ENCODE results near the gene FAM171A1. TPM values are rescaled to one million over a fixed set of nuclear protein-coding genes. Genes with fewer than 3 reads are reported as not detected.
"Not testable (repeated sequence)": the region's sequence is repeated elsewhere in the genome, so short reads cannot be mapped to it uniquely, and the experiment has no call there.

Gene FAM171A1
- polyA plus RNA-seq, 2 donors: 2.3 to 4.5 TPM

DNA sequence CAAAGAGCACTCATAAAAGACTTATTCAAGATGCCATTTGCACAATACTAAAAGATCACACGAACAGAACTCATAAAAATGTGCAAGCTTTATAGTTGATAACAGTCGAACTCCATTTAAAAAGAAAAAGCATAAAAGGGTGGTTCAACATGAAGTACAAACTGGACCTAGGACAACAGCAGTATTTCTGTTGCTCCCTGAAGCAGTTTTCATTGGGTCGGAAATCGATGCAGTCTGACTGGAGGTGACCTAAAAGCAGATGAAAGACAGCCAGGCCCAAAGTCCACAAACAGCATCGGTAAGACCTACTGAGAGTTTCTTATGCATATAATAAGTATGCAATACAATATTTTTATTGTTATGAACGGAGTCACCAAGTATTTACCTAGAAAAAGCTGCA, 23.9 kb downstream of the FAM171A1 start:
- 74 to 78% methylated on average over 6 of the region's 6 CpGs for WGBS, 2 donors

DNA sequence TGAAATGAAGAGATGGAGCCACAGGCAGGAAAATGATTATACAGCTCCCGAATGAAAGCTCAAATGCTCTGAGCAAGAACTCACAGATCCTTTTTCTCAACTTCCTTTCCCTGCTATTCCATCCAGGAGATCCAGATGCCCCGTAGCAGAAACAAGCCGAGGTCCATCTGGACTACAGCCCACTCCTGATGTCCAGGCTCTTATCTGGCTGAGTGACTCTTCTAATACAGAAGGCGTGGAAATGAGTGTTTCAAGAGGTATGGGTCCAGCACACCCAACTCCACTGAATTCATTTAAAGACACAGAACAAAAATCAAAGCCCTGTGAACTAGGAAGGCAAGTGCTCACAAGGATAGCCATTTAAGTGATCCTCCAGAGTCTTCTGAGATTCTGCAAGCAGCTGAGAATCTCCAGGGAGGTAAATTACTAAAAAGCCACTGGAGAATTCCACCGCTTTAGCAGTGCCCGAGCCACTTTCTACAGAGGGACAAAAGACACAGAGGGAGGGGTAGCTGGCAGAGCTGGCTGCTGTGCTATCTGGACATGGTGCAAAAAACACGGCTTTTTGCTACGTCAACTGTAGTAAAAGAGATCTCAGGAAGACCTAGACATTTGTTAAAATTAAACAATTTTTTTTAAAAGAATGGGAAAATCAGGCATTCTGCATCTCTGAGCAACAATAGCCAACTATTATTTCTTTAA, 24.5 kb downstream of the FAM171A1 start:
- Histone ChIP-seq H3K4me1 (ENCODE audit: control insufficient read depth in 2 of 2, insufficient read depth in 2 of 2, low read length in 1 of 2) (no peaks in the 10 kb centered on the region), H3K4me3 (ENCODE audit: low read depth in 1 of 2, low read length in 2 of 2) (no peak overlapping the region), H3K27me3 (ENCODE audit: control insufficient read depth in 1 of 2, insufficient read depth in 2 of 2, low read length in 2 of 2) (no peaks in the 10 kb centered on the region), H3K9me3 (ENCODE audit: control insufficient read depth in 2 of 2, insufficient read depth in 1 of 2, low read depth in 1 of 2, low read length in 1 of 2) (no peaks in the 10 kb centered on the region), H3K27ac (ENCODE audit: low read depth in 2 of 2, low read length in 1 of 2) (no peak overlapping the region), H3K36me3 (ENCODE audit: control insufficient read depth in 2 of 2, insufficient read depth in 2 of 2, low read length in 1 of 2) (no peaks in the 10 kb centered on the region)
- 54 to 65% methylated on average over 8 of the region's 8 CpGs for WGBS, 2 donors

More for the DNA sequence above, 23.9 kb downstream of the FAM171A1 start:
- Histone ChIP-seq H3K27ac (ENCODE audit: low read depth in 2 of 2, low read length in 1 of 2) (no peak overlapping the region), H3K27me3 (ENCODE audit: control insufficient read depth in 1 of 2, insufficient read depth in 2 of 2, low read length in 2 of 2) (no peaks in the 10 kb centered on the region), H3K4me1 (ENCODE audit: control insufficient read depth in 2 of 2, insufficient read depth in 2 of 2, low read length in 1 of 2) (no peaks in the 10 kb centered on the region), H3K36me3 (ENCODE audit: control insufficient read depth in 2 of 2, insufficient read depth in 2 of 2, low read length in 1 of 2) (no peaks in the 10 kb centered on the region), H3K4me3 (ENCODE audit: low read depth in 1 of 2, low read length in 2 of 2) (no peak overlapping the region), H3K9me3 (ENCODE audit: control insufficient read depth in 2 of 2, insufficient read depth in 1 of 2, low read depth in 1 of 2, low read length in 1 of 2) (no peaks in the 10 kb centered on the region)

DNA sequence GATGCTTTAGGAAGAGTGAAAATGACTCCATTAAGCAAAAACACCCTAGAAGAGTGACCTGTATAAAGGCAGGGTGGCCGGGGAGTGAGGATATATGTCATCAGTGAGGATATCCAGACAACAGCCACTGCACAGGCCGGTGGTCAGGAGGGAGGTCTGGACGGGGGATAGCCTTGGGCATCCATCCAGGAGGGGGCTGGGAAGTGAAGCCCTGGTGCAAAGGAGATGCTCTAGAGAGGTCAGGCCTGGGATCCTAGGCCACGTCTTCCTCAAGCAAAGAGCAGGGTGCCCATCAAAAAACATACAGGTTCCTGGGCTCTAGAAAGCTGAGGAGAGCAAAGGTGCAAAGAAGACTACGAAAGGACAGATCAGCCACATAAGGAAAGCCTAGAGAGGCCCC, 25.6 kb downstream of the FAM171A1 start:
- Histone ChIP-seq H3K4me1 (ENCODE audit: control insufficient read depth in 2 of 2, insufficient read depth in 2 of 2, low read length in 1 of 2) (no peaks in the 10 kb centered on the region), H3K27me3 (ENCODE audit: control insufficient read depth in 1 of 2, insufficient read depth in 2 of 2, low read length in 2 of 2) (no peaks in the 10 kb centered on the region), H3K9me3 (ENCODE audit: control insufficient read depth in 2 of 2, insufficient read depth in 1 of 2, low read depth in 1 of 2, low read length in 1 of 2) (no peaks in the 10 kb centered on the region), H3K27ac (ENCODE audit: low read depth in 2 of 2, low read length in 1 of 2) (no peak overlapping the region), H3K4me3 (ENCODE audit: low read depth in 1 of 2, low read length in 2 of 2) (no peak overlapping the region), H3K36me3 (ENCODE audit: control insufficient read depth in 2 of 2, insufficient read depth in 2 of 2, low read length in 1 of 2) (no peaks in the 10 kb centered on the region)
- WGBS, 2 donors: 69 to 90% methylated on average over 4 to 5 of the region's 5 CpGs

DNA sequence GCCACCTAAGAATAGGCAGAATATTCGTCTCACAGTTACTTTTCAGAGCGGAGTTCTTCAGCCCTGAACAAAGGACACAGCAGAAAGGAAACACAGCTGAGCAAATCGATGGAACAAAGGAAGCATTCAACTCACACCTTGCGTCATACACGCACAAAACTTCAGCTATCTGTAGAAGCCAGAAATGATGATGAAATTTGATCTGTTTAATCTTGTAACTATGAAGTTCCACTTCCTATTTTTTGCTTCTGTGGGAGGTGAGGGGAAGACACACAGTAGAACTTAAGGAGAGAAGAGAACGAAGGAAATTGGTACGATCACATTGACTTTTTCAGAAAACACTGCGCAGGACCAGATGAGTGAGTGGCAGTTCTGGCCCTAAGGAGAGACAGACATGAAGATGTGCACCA, 26.2 kb downstream of the FAM171A1 start:
- no peaks in the 10 kb centered on the region for H3K27me3 ChIP-seq (ENCODE audit: control insufficient read depth in 1 of 2, insufficient read depth in 2 of 2, low read length in 2 of 2)
- no peaks in the 10 kb centered on the region for H3K4me1 ChIP-seq (ENCODE audit: control insufficient read depth in 2 of 2, insufficient read depth in 2 of 2, low read length in 1 of 2)
- H3K9me3 ChIP-seq (ENCODE audit: control insufficient read depth in 2 of 2, insufficient read depth in 1 of 2, low read depth in 1 of 2, low read length in 1 of 2): no peaks in the 10 kb centered on the region
- WGBS, 2 donors: 47 to 49% methylated on average over 8 of the region's 8 CpGs
- H3K36me3 ChIP-seq (ENCODE audit: control insufficient read depth in 2 of 2, insufficient read depth in 2 of 2, low read length in 1 of 2): no peaks in the 10 kb centered on the region
- H3K4me3 ChIP-seq (ENCODE audit: low read depth in 1 of 2, low read length in 2 of 2): no peak overlapping the region
- H3K27ac ChIP-seq (ENCODE audit: low read depth in 2 of 2, low read length in 1 of 2): no peak overlapping the region

DNA sequence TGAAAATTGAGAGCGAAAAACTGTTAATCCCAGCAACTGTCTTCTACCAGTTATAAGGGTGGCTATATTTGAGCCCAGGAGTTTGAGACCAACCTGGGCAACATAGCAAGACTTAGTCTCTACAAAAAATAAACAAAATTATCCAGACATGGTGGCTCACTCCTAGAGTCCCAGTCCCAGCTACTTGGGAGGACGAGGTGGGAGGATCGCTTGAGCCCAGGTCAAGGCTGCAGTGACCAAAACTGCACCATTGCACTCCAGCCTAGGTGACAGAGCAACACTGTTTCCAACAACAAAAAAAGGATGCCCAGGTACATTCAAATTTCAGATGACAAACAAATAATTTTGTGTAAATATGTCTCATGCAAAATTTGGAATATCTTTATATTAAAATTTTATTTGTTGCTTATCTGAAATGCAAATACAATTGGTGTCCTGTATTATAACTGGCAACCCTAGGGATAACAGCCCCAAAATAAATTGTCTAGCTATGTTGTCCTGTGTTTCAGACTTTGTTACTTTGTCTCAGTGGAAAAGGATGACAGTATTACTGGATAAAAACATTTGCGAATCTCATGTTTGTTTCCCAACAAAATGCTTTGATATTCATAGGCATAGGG, 26.7 kb downstream of the FAM171A1 start:
- 88 to 89% methylated on average over 4 of the region's 4 CpGs for WGBS, 2 donors

DNA sequence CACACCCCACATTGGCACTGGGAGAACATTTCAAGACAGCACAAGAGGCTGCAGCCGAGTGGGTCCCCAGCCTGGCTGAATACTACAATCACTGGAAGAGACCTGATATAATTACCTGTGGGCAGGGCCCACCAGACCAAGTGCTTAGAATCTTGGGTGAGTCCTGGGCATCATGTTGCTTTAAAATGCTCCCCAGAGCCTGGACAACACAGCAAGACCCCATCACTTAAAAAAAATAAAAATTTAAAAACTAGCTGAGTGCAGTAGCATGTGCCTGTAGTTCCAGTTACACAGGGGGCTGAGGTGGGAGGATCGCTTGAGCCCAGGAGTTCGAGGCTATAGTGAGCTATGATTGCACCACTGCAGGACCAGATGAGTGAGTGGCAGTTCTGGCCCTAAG, 28.1 kb downstream of the FAM171A1 start:
- no peaks in the 10 kb centered on the region for H3K36me3 ChIP-seq (ENCODE audit: control insufficient read depth in 2 of 2, insufficient read depth in 2 of 2, low read length in 1 of 2)
- H3K9me3 ChIP-seq (ENCODE audit: control insufficient read depth in 2 of 2, insufficient read depth in 1 of 2, low read depth in 1 of 2, low read length in 1 of 2): no peaks in the 10 kb centered on the region
- no peaks in the 10 kb centered on the region for H3K4me1 ChIP-seq (ENCODE audit: control insufficient read depth in 2 of 2, insufficient read depth in 2 of 2, low read length in 1 of 2)
- WGBS, 2 donors: 91 to 92% methylated on average over 3 of the region's 3 CpGs
- H3K27me3 ChIP-seq (ENCODE audit: control insufficient read depth in 1 of 2, insufficient read depth in 2 of 2, low read length in 2 of 2): no peaks in the 10 kb centered on the region
- no peak overlapping the region for H3K4me3 ChIP-seq (ENCODE audit: low read depth in 1 of 2, low read length in 2 of 2)
- no peak overlapping the region for H3K27ac ChIP-seq (ENCODE audit: low read depth in 2 of 2, low read length in 1 of 2)

More for the DNA sequence above, 26.7 kb downstream of the FAM171A1 start:
- Histone ChIP-seq H3K9me3 (ENCODE audit: control insufficient read depth in 2 of 2, insufficient read depth in 1 of 2, low read depth in 1 of 2, low read length in 1 of 2) (no peaks in the 10 kb centered on the region), H3K4me3 (ENCODE audit: low read depth in 1 of 2, low read length in 2 of 2) (no peak overlapping the region), H3K27me3 (ENCODE audit: control insufficient read depth in 1 of 2, insufficient read depth in 2 of 2, low read length in 2 of 2) (no peaks in the 10 kb centered on the region), H3K4me1 (ENCODE audit: control insufficient read depth in 2 of 2, insufficient read depth in 2 of 2, low read length in 1 of 2) (no peaks in the 10 kb centered on the region), H3K36me3 (ENCODE audit: control insufficient read depth in 2 of 2, insufficient read depth in 2 of 2, low read length in 1 of 2) (no peaks in the 10 kb centered on the region), H3K27ac (ENCODE audit: low read depth in 2 of 2, low read length in 1 of 2) (no peak overlapping the region)

DNA sequence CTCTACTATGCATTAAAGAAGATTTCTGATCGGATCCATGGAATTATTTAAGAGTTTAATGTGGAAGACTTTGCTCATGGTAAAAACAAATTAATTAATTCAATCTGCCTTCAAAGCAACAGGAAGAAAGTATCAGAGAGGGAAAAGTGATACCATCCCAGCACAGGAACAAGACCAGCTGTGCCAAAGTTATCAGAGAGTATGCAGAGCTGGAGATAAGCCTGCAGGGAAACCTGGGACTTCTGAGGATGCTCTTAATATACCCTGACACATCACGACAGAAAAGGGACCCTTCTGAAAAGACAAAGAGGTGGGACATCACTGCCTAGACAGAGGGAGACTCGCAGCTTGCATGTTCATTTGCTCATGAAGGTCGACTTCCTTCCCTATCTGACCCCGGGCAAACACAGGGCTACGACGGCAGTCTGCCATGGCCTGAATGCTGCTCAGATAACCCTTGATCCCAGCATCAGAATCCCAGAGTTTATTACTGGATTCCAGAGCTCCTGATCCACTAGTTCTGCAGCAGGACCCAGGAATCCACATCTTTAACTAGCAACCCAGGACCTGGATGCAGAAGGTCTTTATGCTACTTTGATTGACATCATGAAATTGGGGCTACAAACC, 29.5 kb downstream of the FAM171A1 start:
- H3K27me3 ChIP-seq (ENCODE audit: control insufficient read depth in 1 of 2, insufficient read depth in 2 of 2, low read length in 2 of 2): no peaks in the 10 kb centered on the region
- no peaks in the 10 kb centered on the region for H3K4me1 ChIP-seq (ENCODE audit: control insufficient read depth in 2 of 2, insufficient read depth in 2 of 2, low read length in 1 of 2)
- no peaks in the 10 kb centered on the region for H3K9me3 ChIP-seq (ENCODE audit: control insufficient read depth in 2 of 2, insufficient read depth in 1 of 2, low read depth in 1 of 2, low read length in 1 of 2)
- H3K27ac ChIP-seq (ENCODE audit: low read depth in 2 of 2, low read length in 1 of 2): no peak overlapping the region
- 57 to 80% methylated on average over 7 of the region's 7 CpGs for WGBS, 2 donors
- no peak overlapping the region for H3K4me3 ChIP-seq (ENCODE audit: low read depth in 1 of 2, low read length in 2 of 2)
- H3K36me3 ChIP-seq (ENCODE audit: control insufficient read depth in 2 of 2, insufficient read depth in 2 of 2, low read length in 1 of 2): no peaks in the 10 kb centered on the region

DNA sequence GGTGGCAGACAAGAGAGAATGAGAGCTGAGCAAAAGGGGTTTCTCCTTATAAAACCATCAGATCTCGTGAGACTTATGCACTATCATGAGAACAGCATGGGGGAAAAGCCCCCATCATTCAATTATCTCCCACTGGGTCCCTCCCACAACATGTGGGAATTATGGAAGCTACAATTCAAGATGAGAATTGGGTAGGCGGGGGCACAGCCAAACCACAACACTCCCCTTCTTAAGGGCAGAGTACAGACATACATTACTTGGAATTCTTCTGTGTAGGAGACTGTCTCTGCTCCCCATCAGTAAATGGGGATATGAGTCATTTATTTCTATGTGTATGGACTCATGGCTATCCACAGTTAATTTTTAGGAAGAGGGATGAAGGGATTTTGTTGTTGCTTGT, 31.2 kb downstream of the FAM171A1 start:
- H3K27ac ChIP-seq (ENCODE audit: low read depth in 2 of 2, low read length in 1 of 2): no peak overlapping the region
- H3K4me3 ChIP-seq (ENCODE audit: low read depth in 1 of 2, low read length in 2 of 2): no peak overlapping the region
- 90 to 91% methylated on average over 2 of the region's 2 CpGs for WGBS, 2 donors
- H3K27me3 ChIP-seq (ENCODE audit: control insufficient read depth in 1 of 2, insufficient read depth in 2 of 2, low read length in 2 of 2): no peaks in the 10 kb centered on the region
- H3K36me3 ChIP-seq (ENCODE audit: control insufficient read depth in 2 of 2, insufficient read depth in 2 of 2, low read length in 1 of 2): no peaks in the 10 kb centered on the region
- no peaks in the 10 kb centered on the region for H3K9me3 ChIP-seq (ENCODE audit: control insufficient read depth in 2 of 2, insufficient read depth in 1 of 2, low read depth in 1 of 2, low read length in 1 of 2)
- no peaks in the 10 kb centered on the region for H3K4me1 ChIP-seq (ENCODE audit: control insufficient read depth in 2 of 2, insufficient read depth in 2 of 2, low read length in 1 of 2)

DNA sequence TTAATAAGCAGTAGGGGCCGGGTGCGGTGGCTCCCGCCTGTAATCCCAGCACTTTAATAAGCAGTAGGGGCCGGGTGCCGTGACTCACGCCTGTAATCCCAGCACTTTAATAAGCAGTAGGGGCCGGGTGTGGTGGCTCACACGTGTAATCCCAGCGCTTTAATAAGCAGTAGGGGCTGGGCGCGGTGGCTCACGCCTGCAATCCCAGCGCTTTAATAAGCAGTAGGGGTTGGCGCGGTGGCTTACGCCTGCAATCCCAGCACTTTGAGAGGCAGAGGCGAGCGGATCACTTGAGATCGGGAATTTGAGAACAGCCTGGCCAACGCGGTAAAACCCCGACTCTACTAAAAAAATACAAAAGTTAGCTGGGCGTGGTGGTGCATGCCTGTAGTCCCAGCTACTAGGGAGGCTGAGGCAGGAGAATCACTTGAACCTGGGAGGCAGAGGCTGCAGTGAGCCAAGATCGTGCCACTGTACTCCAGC, 33.6 kb downstream of the FAM171A1 start:
- H3K36me3 ChIP-seq (ENCODE audit: control insufficient read depth in 2 of 2, insufficient read depth in 2 of 2, low read length in 1 of 2); H3K9me3 ChIP-seq (ENCODE audit: control insufficient read depth in 2 of 2, insufficient read depth in 1 of 2, low read depth in 1 of 2, low read length in 1 of 2); H3K4me3 ChIP-seq (ENCODE audit: low read depth in 1 of 2, low read length in 2 of 2); H3K27me3 ChIP-seq (ENCODE audit: control insufficient read depth in 1 of 2, insufficient read depth in 2 of 2, low read length in 2 of 2); H3K27ac ChIP-seq (ENCODE audit: low read depth in 2 of 2, low read length in 1 of 2); H3K4me1 ChIP-seq (ENCODE audit: control insufficient read depth in 2 of 2, insufficient read depth in 2 of 2, low read length in 1 of 2): not testable (repeated sequence)
- 96 to 97% methylated on average over 24 of the region's 24 CpGs for WGBS, 2 donors

All from esophagus (tissue), 2 donors.